HEK293T (cell line): ENCODE measurements around the gene OR10G3.

Source experiments
- CTCF ChIA-PET: fragments of 350-600 bp; formaldehyde crosslinking; extraction: SDS; loops from one replicate; lab custom pipeline; 2021; ENCODE audit warnings: antibody characterized with exemption, inconsistent platforms; lab: Yijun Ruan, JAX
- POLR2A ChIA-PET: fragments of 350-600 bp; formaldehyde crosslinking; extraction: SDS; loops from one replicate; lab custom pipeline; 2020; ENCODE audit warnings: antibody characterized with exemption, inconsistent platforms; lab: Yijun Ruan, JAX
- DNase-seq: peaks from one replicate; pipeline ENCODE4 v3.0.0; 2012; ENCODE audit warnings: mixed read lengths; ENCODE audit errors: extremely low spot score
- BHLHE40 ChIP-seq: fragments of 450-650 bp; IDR thresholded peaks from 2 replicates; pipeline ENCODE4 v1.6.1; 2016; ENCODE audit warnings: mild to moderate bottlenecking, moderate library complexity, borderline replicate concordance
- CTBP1 ChIP-seq: fragments of 450-650 bp; IDR thresholded peaks from 2 replicates; pipeline ENCODE4 v1.6.1; 2016; ENCODE audit warnings: borderline replicate concordance
- ELF4 ChIP-seq: fragments of 450-650 bp; IDR thresholded peaks from 2 replicates; pipeline ENCODE4 v1.6.1; 2017; ENCODE audit warnings: antibody characterized with exemption
- FOXK2 ChIP-seq: fragments of 450-650 bp; IDR thresholded peaks from 2 replicates; pipeline ENCODE4 v1.6.1; 2016; ENCODE audit warnings: mild to moderate bottlenecking
- HDGF ChIP-seq: fragments of 450-650 bp; IDR thresholded peaks from 2 replicates; pipeline ENCODE4 v1.6.1; 2017; ENCODE audit warnings: antibody characterized with exemption, borderline replicate concordance
- L3MBTL2 ChIP-seq: fragments of 450-650 bp; conservative IDR thresholded peaks from 2 replicates; pipeline ENCODE4 v1.6.1; 2016; ENCODE audit warnings: mild to moderate bottlenecking
- NFRKB ChIP-seq: fragments of 450-650 bp; IDR thresholded peaks from 2 replicates; pipeline ENCODE4 v1.6.1; 2016; ENCODE audit warnings: mild to moderate bottlenecking, moderate library complexity
- SUZ12 ChIP-seq: fragments of 450-650 bp; IDR thresholded peaks from 2 replicates; pipeline ENCODE4 v1.6.1; 2016; ENCODE audit warnings: mild to moderate bottlenecking
- TARDBP ChIP-seq: fragments of 450-650 bp; IDR thresholded peaks from 2 replicates; pipeline ENCODE4 v1.6.1; 2016
- ZNF384 ChIP-seq: fragments of 450-650 bp; IDR thresholded peaks from 2 replicates; pipeline ENCODE4 v1.6.1; 2016

Gene OR10G3

GRCh38 chr14:21518725-21519124 is 61.2 kb downstream of the OR10G3 start:
- ChIA-PET POLR2A (interaction anchor here (12.6 kb wide), 1 partner anchor 6 kb away, joined by 257 read pairs; the partner anchor contains the start of gene METTL3), CTCF (no interaction called here)
- TF ChIP-seq TARDBP, result no peak
- no peak for TF ChIP-seq ELF4
- TF ChIP-seq BHLHE40, result no peak
- TF ChIP-seq CTBP1, result no peak
- no peak for TF ChIP-seq ZNF384
- TF ChIP-seq SUZ12, result no peak
- no peak for TF ChIP-seq FOXK2
- TF ChIP-seq NFRKB, result no peak
- no peak for TF ChIP-seq HDGF
- TF ChIP-seq L3MBTL2, result no peak

More at GRCh38 chr14:21518725-21519124, 61.2 kb downstream of the OR10G3 start:
- no peak for DNase-seq
